ENCODE data around the gene GALNT8.

- TF ChIP-seq CTCF (IDR thresholded peaks at IDR 0.05) (no peak), POLR2A (IDR thresholded peaks at IDR 0.05; ENCODE audit: low read depth) (no peak), EP300 (IDR thresholded peaks at IDR 0.05) (no peak), POLR2AphosphoS5 (IDR thresholded peaks at IDR 0.05) (no peak)
Measured at GRCh38 chr12:4742416-4742970, 22.3 kb downstream of the GALNT8 start.

All from esophagus muscularis mucosa (tissue), 4 donors.